BE2C (cell line): ENCODE data around the gene CLTB.

Experiments
- DNase-seq: peaks from one replicate; pipeline ENCODE4 v3.0.0-alpha.2; 2020
- H3K27me3 ChIP-seq: fragments of 250-450 bp; sonication (Bioruptor Pico); 2 replicates; pipeline ENCODE4 v1.5.1; 2020; ENCODE audit warnings: mild to moderate bottlenecking
- H3K36me3 ChIP-seq: fragments of 250-450 bp; sonication (Bioruptor Pico); 2 replicates; pipeline ENCODE4 v1.5.1; 2020; ENCODE audit warnings: mild to moderate bottlenecking
- H3K4me1 ChIP-seq: fragments of 250-450 bp; sonication (Bioruptor Pico); 2 replicates; pipeline ENCODE4 v1.5.1; 2020
- H3K4me3 ChIP-seq: 2 replicates; pipeline ENCODE4 v1.5.1; 2011; ENCODE audit warnings: low read depth, low read length
- H3K9me3 ChIP-seq: fragments of 250-450 bp; sonication (Bioruptor Pico); 2 replicates; pipeline ENCODE4 v1.5.1; 2020
- CTCF ChIP-seq: IDR thresholded peaks from 2 replicates; pipeline ENCODE4 v1.5.1; 2012; ENCODE audit warnings: mild to moderate bottlenecking, low read depth, low read length

The CLTB gene

GRCh38 chr5:176362233-176362490 lies 54.2 kb downstream of the CLTB start:
- Histone ChIP-seq H3K4me3 (peak overlapping the region; percentile 99), H3K4me1 (no peaks in the 10 kb centered on the region), H3K27me3 (no peaks in the 10 kb centered on the region), H3K9me3 (no peaks in the 10 kb centered on the region), H3K36me3 (peaks cover 17% of the 10 kb centered on the region)
- TF ChIP-seq CTCF, result no peak
- no peak for DNase-seq

- no peaks in the 10 kb centered on the region for H3K4me1 ChIP-seq
Observed at GRCh38 chr5:176361437-176362232, 54.7 kb downstream of the CLTB start, which contains the start of gene KIAA1191. Gene KIAA1191, minus strand, starts transcription at chr5:176361764. Its CDS starts 2,256 bp downstream, at chr5:176359508.

GRCh38 chr5:176360894-176361436 lies 55.4 kb downstream of the CLTB start:
- peaks cover 17% of the 10 kb centered on the region for H3K36me3 ChIP-seq
- no peaks in the 10 kb centered on the region for H3K27me3 ChIP-seq
- no peak for TF ChIP-seq CTCF
- no peaks in the 10 kb centered on the region for H3K4me1 ChIP-seq
- peak; percentile 33 for DNase-seq
- H3K9me3 ChIP-seq, result no peaks in the 10 kb centered on the region
- peak overlapping the region; percentile 99 for H3K4me3 ChIP-seq

More at GRCh38 chr5:176361437-176362232, 54.7 kb downstream of the CLTB start, which contains the start of gene KIAA1191:
- Histone ChIP-seq H3K4me3 (peak within 1 kb of the TSS; percentile 99), H3K9me3 (no peaks in the 10 kb centered on the region), H3K36me3 (peaks cover 16% of the 10 kb centered on the region), H3K27me3 (no peaks in the 10 kb centered on the region)
- peak; percentile 39 for TF ChIP-seq CTCF
- DNase-seq, result peak; percentile 96

- no peaks in the 10 kb centered on the region for H3K4me1 ChIP-seq
- H3K9me3 ChIP-seq, result no peaks in the 10 kb centered on the region
- TF ChIP-seq CTCF, result no peak
- no peak for DNase-seq
- no peaks in the 10 kb centered on the region for H3K27me3 ChIP-seq
- H3K36me3 ChIP-seq, result peaks cover 19% of the 10 kb centered on the region
- no peak overlapping the region for H3K4me3 ChIP-seq
Observed at GRCh38 chr5:176359658-176360057, 56.7 kb downstream of the CLTB start.

- no peaks in the 10 kb centered on the region for H3K4me1 ChIP-seq
Observed at GRCh38 chr5:176356179-176356566, 60.2 kb downstream of the CLTB start.

More at GRCh38 chr5:176356179-176356566, 60.2 kb downstream of the CLTB start:
- Histone ChIP-seq H3K27me3 (no peaks in the 10 kb centered on the region), H3K4me3 (no peak overlapping the region), H3K9me3 (no peaks in the 10 kb centered on the region), H3K36me3 (peaks cover 39% of the 10 kb centered on the region)
- no peak for TF ChIP-seq CTCF
- DNase-seq, result no peak
